HG03108 (cell line): ENCODE data around the gene MITF.

Experiments
- ATAC-seq: cut with Tn5 transposase; IDR thresholded peaks from one replicate; pipeline ENCODE4 v1.9.1; 2021; ENCODE audit warnings: moderate library complexity; ENCODE audit not compliant: unreplicated experiment

MITF gene

DNA sequence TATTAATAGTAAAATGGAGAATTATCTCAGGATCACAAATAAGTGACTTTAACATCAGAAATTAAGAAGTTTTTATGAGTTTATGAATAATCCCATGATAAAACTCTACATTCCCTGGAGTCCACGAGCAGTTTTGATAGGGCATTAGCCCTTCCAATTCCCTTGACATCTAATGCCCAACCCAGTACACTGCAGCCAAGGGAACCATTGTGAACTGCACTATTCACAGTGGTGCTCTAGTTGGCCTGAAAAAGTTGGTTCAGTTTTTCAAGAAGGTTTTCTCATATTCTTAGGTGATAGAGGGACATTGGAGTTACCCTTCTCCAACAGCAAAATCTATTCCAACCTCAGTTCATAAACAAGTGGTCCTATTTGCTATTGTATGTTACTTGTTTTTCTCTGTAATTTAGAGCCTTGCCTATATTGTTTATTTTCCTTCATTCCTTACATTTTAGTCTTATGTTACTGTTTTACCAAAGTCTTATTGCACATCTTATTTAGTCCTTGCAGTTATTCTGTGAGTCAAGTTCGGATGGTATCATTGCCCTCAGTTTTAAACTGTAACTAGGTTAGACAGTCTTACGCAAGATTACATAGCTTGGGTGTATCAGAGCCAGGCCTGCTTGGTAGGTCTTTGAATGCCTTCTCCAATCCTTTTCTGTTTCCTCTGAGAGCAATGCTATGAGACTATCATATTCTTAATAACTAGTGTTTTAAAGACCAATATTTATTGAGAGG is 202.3 kb downstream of the MITF start:
- ATAC-seq = no peak

DNA sequence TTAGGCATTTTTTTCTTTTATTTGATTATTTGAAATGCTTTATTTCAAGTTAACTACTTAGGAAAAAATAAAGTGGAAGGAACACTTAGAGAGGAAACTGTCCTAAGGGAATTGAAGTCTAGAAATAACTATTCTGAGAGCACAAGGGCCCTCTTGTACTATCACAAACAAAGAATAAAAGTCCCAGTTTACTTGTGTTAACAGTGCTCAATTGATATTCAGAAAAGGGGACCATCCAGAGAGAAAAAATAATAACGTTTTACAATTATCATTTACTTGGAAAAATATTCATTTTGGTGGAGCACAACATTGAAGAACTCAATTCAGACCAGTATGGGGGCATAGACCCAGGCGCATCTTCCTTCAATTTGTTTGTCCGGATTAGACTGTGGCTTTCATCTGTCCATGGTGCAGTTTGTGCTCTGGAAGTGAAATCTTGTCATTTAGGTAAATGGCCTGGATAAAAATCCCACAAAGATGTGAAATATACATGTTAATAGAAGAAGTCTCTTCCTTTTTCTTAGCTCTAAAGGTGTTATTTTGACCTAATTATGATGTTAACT is 205.7 kb downstream of the MITF start:
- no peak for ATAC-seq

DNA sequence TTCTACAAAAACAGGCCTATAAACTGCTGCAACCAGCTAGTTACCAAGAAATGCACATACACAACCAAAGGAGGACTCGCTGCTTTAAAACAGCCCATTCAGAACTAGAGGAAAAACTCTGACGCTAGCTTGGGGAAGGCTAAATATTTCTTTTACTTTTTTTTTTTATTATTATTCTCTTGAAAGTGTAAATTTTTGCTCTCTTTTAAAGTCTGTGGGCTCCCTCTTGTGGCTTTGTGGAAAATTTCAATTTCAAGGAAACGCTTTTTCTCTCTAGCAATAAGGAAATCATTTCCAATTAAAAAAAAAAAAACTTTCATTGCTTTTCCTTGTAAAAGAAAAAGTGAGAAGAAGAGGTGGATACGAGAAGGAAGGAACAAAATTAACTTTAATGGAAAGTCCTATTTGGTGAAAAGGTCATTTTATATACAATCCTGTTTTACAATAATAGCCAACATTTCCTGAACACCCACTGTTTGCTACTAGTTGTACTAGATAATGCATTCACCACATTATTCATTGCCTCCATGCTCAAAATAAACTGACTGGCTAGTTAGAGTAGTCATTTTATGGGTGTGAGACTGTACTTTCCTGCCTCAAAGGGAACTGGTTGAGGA is 209.1 kb downstream of the MITF start:
- ATAC-seq = no peak

DNA sequence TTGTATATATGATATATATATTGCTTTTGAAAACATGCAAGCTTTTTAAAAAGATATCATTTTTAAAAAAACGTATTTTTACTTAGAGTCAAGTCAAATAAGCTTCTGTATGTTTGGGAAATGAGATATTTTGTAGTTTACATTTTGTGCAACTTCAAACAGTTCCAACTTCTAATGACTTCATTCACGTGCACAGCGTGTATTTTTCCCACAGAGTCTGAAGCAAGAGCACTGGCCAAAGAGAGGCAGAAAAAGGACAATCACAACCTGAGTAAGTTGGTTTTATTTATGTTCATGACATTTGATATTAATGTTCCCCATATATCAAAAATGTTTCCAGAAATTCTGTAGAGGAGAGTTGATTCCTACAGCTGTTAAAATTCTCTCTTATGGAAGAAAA is 212.4 kb downstream of the MITF start:
- no peak for ATAC-seq

DNA sequence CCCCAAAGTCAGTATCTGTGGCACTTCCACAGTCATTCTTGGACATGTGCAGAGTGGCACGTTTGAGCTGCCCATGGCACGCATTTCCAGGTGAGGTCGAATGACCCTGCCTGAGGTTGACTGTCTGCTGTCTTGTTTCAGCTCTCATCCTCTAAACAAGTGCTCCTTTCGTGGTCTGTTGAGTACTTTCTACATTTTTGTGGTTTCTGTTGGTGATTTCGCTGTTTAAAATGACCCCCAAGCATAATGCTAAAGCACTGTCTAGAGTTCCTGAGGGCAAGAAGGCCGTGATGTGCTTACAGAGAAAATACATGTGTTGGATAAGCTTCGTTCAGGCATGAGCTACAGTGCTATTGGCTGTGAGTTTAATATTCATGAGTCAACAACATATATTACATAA is 220.3 kb downstream of the MITF start:
- ATAC-seq = no peak

DNA sequence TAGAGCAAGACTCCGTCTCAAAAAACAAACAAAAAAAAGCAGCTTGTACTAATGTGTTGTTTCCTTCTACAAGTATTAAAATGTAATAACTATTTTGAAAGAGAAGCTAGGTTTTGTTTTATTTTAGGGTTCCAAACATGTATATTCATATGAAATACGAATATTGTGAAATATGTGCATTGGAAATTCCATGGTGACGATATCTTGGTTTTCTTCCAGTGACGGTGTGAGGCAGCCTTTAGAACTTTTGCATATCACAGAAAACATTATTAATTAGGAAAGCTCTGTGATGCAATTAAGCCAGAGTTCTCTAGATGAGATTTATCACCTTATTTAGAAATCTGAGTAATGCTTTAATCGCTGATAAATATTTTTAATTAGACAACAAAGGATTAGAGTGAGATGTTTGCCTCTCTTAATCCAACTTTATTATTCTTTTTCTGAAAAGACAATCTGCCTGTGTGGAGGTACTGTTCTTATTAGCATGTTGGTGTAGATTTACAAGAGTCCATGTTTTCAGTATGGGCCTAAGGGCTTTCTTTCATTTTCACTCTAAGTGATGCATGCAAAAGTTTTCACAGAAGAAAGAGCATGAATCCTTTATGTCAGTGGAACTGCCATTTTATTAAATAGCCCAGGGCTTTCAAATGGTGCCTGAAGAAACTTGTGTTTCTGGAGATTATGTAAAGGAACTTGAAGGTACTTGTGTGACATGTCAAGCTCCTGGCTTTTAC is 222.6 kb downstream of the MITF start:
- no peak for ATAC-seq

DNA sequence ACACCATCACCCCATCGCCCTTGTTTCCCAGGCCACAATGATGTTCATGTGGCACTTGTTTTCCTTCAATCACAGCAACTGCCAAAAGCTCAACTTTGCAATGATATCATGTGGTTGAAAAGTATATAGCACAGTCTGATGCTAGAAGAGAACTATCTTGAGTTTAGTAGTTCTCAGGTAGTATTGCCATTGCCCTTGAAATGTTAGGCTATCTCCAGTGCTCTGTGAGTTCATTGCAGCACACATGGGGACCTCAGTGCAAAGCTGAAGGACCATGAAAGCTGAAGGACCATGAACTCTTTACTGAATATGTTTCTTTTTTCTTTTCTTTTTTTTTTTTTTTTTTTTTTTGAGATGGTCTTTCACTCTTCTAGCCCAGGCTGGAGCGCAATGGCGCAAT is 224.4 kb downstream of the MITF start:
- ATAC-seq = no peak

DNA sequence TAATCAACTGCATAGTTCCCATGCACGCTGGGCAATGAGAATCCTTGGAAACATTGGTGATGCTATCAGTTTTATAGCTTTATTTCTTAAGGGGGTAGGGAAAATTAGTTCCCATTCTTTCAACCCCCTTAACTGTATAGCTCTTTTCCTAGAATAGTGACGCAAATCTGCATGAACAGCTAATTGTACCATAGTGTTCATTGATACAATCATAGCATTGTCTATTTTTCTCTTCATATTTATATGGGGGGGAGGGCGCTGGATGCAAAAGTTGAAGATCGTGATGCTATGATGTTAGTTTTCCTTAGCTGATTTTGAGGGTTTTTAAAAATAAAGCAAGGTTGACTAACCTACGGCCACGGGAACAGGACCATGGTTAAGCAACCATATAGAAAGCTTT is 227.9 kb downstream of the MITF start:
- no peak for ATAC-seq

DNA sequence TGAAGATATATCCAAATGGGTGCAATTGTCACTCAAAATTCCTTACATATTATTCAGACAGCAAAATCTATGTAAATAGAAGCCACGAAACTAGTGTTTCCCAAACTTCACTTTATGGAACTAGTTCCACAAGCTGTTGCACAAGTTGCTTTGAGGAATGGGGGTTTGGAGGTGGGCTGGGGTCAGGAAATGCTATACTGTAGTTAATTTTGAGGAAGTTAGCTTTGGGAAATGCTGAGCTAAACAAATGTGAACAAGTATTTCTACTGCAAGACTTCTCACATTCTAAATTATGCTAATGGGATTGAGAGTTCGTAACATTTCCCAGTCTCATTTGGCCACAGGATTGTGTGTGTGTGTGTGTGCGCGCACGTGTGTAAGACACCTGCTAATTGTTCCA is 231.6 kb downstream of the MITF start:
- ATAC-seq = no peak

DNA sequence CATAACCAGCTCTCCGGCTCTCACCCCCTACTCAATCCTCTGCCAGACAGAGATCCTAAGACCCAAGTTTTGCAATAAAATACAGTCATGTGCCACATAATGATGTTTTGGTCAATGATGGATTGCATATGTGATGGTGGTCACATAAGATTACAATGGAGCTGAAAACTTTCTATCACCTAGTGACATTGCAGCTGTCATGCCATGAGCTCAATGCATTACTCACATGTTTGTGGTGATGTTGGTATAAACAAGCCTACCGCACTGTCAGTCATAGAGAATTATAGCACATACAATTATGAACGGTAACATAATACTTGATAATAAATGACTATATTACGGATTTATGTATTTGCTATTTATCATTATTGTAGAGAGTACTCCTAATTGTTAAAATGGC is 233.4 kb downstream of the MITF start:
- ATAC-seq = no peak

DNA sequence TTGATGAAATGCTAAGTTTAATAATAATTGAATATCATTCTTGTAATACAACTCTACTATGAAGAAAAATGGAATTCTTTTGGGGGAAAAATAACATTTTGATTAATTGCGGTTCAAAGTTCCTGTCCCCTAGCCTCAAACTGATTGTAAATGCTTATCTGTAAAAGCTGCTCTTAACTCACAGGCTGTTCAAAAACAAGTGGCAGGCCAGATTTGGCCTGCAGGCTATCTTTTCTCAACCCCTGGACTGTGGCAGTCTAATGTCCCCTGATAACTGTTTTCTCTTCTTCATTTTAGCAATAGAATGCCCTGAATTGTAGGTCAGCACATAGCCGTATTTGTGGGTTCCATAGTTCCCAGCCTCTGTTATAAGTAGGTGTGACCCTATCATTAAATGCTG is 236.8 kb downstream of the MITF start:
- ATAC-seq = no peak

DNA sequence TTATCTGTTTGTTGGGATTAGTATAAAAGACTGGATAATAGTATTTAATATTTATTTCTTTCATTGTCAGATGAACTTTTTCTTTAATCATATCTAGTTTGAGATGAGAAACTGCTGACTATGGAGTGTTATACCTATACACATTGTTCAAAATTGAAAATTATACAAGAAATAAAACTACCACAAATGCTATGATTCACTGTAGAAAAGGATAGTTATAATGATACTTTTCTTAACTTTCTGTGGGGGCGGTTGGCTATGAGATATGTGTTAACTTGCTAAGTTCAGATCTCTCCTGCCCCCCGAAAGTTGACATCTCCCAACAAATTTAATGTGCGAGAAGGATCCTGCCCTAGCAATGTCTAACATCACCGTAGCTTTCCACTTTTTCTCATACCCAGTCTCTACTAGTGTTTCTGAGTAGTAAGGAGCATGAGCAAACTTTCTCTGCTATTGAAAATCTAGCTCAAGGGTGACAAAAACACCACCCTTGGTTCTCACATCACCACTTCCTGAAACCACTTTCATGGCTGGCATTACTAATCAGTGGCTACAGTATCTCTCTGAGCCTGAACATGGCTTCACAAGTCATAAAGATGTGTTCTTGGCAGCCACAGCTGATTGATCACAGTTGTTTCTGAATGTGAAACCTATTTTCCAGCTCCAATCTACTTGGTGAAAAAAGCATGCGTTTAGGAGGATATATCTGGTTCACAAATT is 244.4 kb downstream of the MITF start:
- ATAC-seq = no peak

DNA sequence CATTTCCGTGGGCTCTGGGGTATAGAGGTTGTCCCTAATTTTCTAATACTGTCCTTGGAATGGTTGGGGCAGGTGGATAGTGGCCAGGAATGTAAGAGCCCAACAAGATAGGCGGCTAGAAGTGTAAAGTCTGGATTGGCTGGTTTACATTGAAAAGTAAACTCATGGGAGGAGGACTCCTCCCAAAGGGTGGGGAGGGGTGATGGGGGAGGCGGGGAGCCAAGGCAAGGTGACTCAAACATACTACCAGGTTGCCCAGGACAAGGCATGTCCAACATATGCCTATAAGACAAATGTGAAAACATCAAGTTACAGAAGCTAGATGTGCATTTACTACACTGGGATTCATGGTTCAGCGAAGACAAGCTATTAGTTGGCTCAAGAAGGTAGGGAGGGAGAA is 246.0 kb downstream of the MITF start:
- ATAC-seq = no peak

DNA sequence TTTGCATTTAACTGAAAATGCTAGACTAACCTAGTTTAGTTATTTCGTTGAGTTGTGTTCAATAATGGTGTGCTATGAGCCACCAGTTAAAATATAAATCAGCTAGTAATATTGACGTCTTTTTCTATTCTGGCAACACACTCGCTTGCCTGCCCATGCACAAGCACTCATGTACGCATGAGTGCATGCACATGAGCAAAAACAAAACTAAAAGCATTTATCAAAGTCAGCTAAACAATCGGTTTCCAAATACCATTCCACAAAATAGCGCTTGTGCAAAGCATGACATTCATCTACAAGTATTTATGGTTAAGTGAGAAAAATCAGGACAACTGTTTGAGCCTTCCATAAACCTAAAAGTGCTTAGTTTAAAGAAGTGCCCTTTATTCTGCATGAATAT is 247.2 kb downstream of the MITF start:
- no peak for ATAC-seq

DNA sequence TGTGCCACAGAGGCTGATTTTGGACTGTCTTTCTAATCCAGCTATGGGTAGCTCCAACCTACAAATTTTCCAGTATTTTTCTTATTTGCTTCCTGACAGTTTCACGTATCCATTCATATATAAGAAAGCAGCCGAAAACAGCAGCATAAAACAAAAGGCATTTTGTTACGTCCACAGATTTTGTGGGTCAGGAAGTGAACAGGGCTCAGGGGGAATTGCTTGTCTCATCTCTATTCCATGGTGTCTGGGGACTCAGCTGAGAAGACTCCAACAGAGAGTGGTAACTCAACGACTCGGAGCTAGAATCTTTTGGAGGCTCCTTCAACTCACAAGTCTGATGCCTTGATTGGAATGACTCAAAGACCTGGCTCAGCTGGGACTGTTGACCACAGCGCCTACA is 248.6 kb downstream of the MITF start:
- ATAC-seq = no peak

DNA sequence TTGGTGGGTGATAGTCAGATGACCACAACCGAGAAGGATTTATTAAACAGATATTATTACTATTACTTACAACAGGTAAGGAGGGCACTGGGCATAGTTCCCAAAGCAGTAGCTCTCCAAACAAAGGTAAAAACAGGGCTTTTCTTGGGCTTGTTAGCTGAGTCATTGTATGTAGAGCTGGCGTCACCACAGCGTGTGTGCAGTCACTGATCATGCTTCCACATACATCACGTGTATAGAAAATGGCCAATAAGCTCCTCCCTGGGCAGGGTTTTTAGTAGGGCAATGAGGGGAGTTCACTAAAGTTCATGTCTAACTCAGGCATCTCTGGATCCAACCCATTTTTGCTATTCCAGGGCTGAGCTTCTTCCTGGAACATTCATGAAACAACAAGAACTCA is 254.5 kb downstream of the MITF start:
- ATAC-seq = no peak

DNA sequence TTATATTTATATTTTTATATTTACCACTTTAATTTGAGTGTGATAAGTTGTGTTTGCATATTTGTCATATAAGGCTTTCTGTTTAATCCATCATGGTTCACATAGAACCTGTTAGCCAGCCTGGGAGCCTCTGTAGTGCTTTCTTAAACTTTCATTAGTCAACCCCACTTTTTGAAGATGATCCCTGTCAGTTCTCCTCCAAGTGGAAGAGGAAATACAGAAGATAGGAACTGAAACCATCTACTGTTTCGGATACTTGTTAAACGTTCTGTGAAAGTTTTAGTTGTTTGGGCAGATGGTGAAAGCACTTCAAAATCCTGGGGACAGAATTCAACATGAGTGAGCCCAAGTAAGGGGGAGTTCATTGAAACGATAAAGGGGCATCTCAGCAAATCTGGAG is 255.7 kb downstream of the MITF start:
- ATAC-seq = no peak

DNA sequence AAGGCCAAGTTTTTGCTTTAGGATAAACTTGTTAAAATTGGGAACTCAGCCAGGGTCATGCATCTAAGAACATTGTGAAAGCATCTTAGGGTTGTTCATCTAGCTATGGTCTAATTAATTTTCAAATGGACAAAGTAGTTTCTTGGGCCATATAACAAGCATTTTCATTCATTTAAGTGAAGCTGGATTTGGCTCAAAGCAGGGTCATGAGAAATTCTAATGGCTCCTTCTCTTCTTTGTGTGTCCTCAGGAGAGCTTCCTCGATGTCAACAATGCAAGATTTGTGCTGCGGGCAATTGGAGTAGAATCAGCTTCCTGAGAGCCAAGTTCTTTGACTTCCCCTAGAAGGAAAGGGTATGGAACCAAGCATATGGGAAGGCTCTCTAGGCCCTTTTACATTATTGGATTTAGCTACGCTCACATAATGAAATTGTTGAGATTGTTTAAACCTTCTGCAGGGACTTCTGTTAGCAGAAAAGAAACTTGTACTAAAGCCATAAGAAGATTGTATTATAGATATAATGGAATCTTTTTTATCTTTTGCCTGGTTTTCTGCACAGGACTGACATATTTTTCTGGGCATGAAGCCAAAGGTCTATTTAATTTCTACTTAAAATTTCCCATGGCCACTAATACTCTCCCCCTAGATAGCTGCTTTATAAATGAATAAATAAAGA is 258.5 kb downstream of the MITF start:
- no peak for ATAC-seq

DNA sequence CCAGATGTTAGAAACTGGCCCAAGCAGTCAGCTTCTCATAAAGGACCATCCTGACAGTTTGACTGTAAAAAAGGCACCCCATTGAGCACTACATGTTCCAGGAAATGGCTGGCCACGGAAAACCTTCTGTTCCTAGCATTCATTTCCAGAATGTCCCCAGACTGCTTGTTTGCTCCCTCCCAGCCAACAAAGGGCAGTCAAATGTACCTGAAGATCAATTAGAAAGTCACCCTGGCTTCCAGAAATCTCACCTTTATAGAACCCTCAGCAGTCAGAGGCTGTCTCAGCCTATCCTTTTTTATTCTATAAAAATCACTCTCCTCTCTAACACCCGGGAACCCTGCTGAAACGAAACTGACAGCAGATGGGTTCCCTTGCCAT is 259.5 kb downstream of the MITF start:
- ATAC-seq = no peak

DNA sequence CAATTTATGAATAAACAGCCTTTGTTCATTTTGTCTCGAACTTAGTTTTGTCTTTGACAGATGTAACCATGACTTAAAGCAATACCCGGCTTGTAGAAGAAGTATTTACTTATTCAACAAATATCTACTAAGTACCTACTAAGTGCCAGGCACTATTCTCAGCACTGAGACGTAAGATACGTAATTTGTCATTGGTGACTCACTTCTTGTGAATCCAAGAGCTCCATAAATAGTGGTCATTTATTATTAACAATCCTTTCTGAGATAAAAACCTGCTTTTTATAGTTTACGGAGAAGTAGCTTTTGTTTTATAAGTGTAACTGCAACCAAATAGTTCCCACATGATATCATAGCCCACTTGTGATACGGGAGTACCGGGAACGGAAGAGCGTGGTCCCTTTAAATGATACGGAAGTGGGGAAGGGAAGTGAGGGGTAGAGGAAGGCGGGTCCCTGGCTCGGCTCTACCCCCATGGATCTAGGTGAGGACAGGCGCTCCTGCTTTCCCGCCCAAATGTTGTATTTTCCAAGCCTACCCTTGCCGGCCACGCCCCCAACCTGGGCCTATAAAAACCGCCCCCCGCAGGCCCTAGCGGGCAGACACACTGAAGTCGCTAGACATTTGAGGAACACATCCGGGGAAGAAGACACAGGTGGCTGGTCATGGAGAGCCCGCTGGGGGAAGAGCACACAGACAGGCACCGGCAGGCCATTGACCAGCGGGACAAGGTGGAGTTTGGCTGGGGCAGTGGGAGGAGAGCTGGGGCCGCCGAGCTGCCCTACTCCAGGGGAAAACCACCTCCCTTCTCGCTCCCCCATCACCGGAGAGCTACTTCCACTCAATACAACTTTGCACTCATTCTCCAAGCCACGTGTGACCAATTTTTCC is 260.1 kb downstream of the MITF start, which contains the start of gene SAMMSON:
SAMMSON (plus strand) TSS at position 594 of the 888 bp plus-strand sequence.
- ATAC-seq = no peak
